ENCODE results near the gene CYGB. TPM values are rescaled to one million over a fixed set of nuclear protein-coding genes. Genes with fewer than 3 reads are reported as not detected.

CYGB gene
- total and polyA plus RNA-seq, 2 of the 13 experiments (the other 11 are each of a cell fraction or from before 2014, with no cell fraction given), result 18.9 to 27.1 TPM

- TF ChIP-seq ZBTB40 (IDR thresholded peaks at IDR 0.05), result no peak
- TF ChIP-seq ZBTB40 (CRISPR knock-in tag; IDR thresholded peaks at IDR 0.05), result no peak
- TF ChIP-seq ZNF362 (CRISPR knock-in tag; IDR thresholded peaks at IDR 0.05; ENCODE audit: borderline replicate concordance), result no peak; the same call in 1 of the 2 replicates
- TF ChIP-seq TARDBP (CRISPR knock-in tag; IDR thresholded peaks at IDR 0.05), result no peak
- peak; percentile 84; the same call in 1 of the 2 replicates for TF ChIP-seq MTA1 (CRISPR knock-in tag; IDR thresholded peaks at IDR 0.05; ENCODE audit: borderline replicate concordance)
- TF ChIP-seq ZNF678 (CRISPR knock-in tag; IDR thresholded peaks at IDR 0.05), result no peak
- no peak for TF ChIP-seq MNT (IDR thresholded peaks at IDR 0.05)
- TF ChIP-seq ELF1 (CRISPR knock-in tag; IDR thresholded peaks at IDR 0.05), result 0 out of 2 replicates have a peak, but pooled peaks have one; percentile 39
- TF ChIP-seq HNF4A (CRISPR knock-in tag; IDR thresholded peaks at IDR 0.05), result peak; percentile 32; the same call in 1 of the 2 replicates
- peak; percentile 61 for TF ChIP-seq HNRNPLL (IDR thresholded peaks at IDR 0.05; ENCODE audit: low read depth, low read length, poor library complexity, severe bottlenecking)
- no peak for TF ChIP-seq E2F1 (CRISPR knock-in tag; IDR thresholded peaks at IDR 0.05)
- TF ChIP-seq SRF (IDR thresholded peaks at IDR 0.05; ENCODE audit: low read depth, low read length), result no peak
- TF ChIP-seq POLR2AphosphoS5 (IDR thresholded peaks at IDR 0.05; ENCODE audit: low read depth, low read length), result no peak
- peak; percentile 37; the same call in 1 of the 2 replicates for TF ChIP-seq SOX5 (CRISPR knock-in tag; IDR thresholded peaks at IDR 0.05; ENCODE audit: borderline replicate concordance)
- TF ChIP-seq ZNF282 (IDR thresholded peaks at IDR 0.05; ENCODE audit: partially characterized antibody), result no peak
Measured at GRCh38 chr17:76523084-76524037, 14.1 kb downstream of the CYGB start (continued).
